ENCODE measurements around the gene RBM10.

RBM10 gene

GRCh38 chrX:47197526-47197925 lies 52.5 kb downstream of the RBM10 start:
- H2AFZ ChIP-seq (ENCODE audit: low read depth, low read length, severe bottlenecking), result no peak overlapping the region
- peaks cover 9% of the 10 kb centered on the region; the same call in 1 of the 2 replicates for H3F3A ChIP-seq (ENCODE audit: insufficient read depth)
- no peak overlapping the region for H3K27ac ChIP-seq (ENCODE audit: low read depth, low read length)
- no peaks in the 10 kb centered on the region for H4K20me1 ChIP-seq (ENCODE audit: low read depth, low read length)
- TF ChIP-seq EZH2phosphoT487 (conservative IDR thresholded peaks at IDR 0.05; ENCODE audit: low read length), result no peak
- TF ChIP-seq CTCF (IDR thresholded peaks at IDR 0.05; ENCODE audit: insufficient read depth, low read length, poor library complexity, severe bottlenecking), result no peak
- H3K79me2 ChIP-seq (ENCODE audit: insufficient read depth, low read length), result peaks cover 49% of the 10 kb centered on the region
- H3K9me2 ChIP-seq (replicated peaks; ENCODE audit: insufficient read depth, low read length), result no peaks in the 10 kb centered on the region
- no peak overlapping the region for H3K4me3 ChIP-seq (ENCODE audit: insufficient read depth, low read length, poor library complexity, severe bottlenecking)
- no peaks in the 10 kb centered on the region for H3K9me3 ChIP-seq (ENCODE audit: insufficient read depth, low read length)
- no peaks in the 10 kb centered on the region for H3K36me3 ChIP-seq (ENCODE audit: low read length)
- H3K9ac ChIP-seq (ENCODE audit: low read length), result no peak overlapping the region
- H3K27me3 ChIP-seq (ENCODE audit: low read length), result no peaks in the 10 kb centered on the region
- no peak overlapping the region for H3K4me2 ChIP-seq (ENCODE audit: low read depth, low read length, poor library complexity, severe bottlenecking)

GRCh38 chrX:47198026-47198686 lies 53.1 kb downstream of the RBM10 start:
- Histone ChIP-seq H3K27ac (ENCODE audit: low read depth, low read length) (no peak overlapping the region), H2AFZ (ENCODE audit: low read depth, low read length, severe bottlenecking) (no peak overlapping the region), H3K79me2 (ENCODE audit: insufficient read depth, low read length) (peaks cover 49% of the 10 kb centered on the region), H3F3A (ENCODE audit: insufficient read depth) (peaks cover 3% of the 10 kb centered on the region; the same call in 1 of the 2 replicates), H3K4me2 (ENCODE audit: low read depth, low read length, poor library complexity, severe bottlenecking) (no peak overlapping the region), H3K9me3 (ENCODE audit: insufficient read depth, low read length) (no peaks in the 10 kb centered on the region), H3K9me2 (replicated peaks; ENCODE audit: insufficient read depth, low read length) (no peaks in the 10 kb centered on the region), H3K9ac (ENCODE audit: low read length) (no peak overlapping the region), H3K36me3 (ENCODE audit: low read length) (no peaks in the 10 kb centered on the region), H4K20me1 (ENCODE audit: low read depth, low read length) (no peaks in the 10 kb centered on the region), H3K27me3 (ENCODE audit: low read length) (no peaks in the 10 kb centered on the region), H3K4me3 (ENCODE audit: insufficient read depth, low read length, poor library complexity, severe bottlenecking) (no peak overlapping the region)
- TF ChIP-seq EZH2phosphoT487 (conservative IDR thresholded peaks at IDR 0.05; ENCODE audit: low read length) (no peak), CTCF (IDR thresholded peaks at IDR 0.05; ENCODE audit: insufficient read depth, low read length, poor library complexity, severe bottlenecking) (no peak)

GRCh38 chrX:47198687-47199080 lies 53.7 kb downstream of the RBM10 start:
- no peak for TF ChIP-seq CTCF (IDR thresholded peaks at IDR 0.05; ENCODE audit: insufficient read depth, low read length, poor library complexity, severe bottlenecking)
- no peak for TF ChIP-seq EZH2phosphoT487 (conservative IDR thresholded peaks at IDR 0.05; ENCODE audit: low read length)
- no peak overlapping the region for H3K4me2 ChIP-seq (ENCODE audit: low read depth, low read length, poor library complexity, severe bottlenecking)
- H3K9me3 ChIP-seq (ENCODE audit: insufficient read depth, low read length), result no peaks in the 10 kb centered on the region
- H3K79me2 ChIP-seq (ENCODE audit: insufficient read depth, low read length), result peaks cover 49% of the 10 kb centered on the region
- H2AFZ ChIP-seq (ENCODE audit: low read depth, low read length, severe bottlenecking), result no peak overlapping the region
- H3K27ac ChIP-seq (ENCODE audit: low read depth, low read length), result no peak overlapping the region
- no peaks in the 10 kb centered on the region for H3K36me3 ChIP-seq (ENCODE audit: low read length)
- H3K9me2 ChIP-seq (replicated peaks; ENCODE audit: insufficient read depth, low read length), result no peaks in the 10 kb centered on the region
- no peak overlapping the region for H3K9ac ChIP-seq (ENCODE audit: low read length)
- no peaks in the 10 kb centered on the region for H4K20me1 ChIP-seq (ENCODE audit: low read depth, low read length)
- no peak overlapping the region for H3K4me3 ChIP-seq (ENCODE audit: insufficient read depth, low read length, poor library complexity, severe bottlenecking)
- no peaks in the 10 kb centered on the region for H3F3A ChIP-seq (ENCODE audit: insufficient read depth)
- H3K27me3 ChIP-seq (ENCODE audit: low read length), result no peaks in the 10 kb centered on the region

Measured in SU-DHL-6 (cell line).